HEK293 (cell line): ENCODE data around the gene RND2.

Experiments
- CTCF ChIA-PET: fragments of 350-600 bp; formaldehyde crosslinking; extraction: SDS; loops from one replicate; lab custom pipeline; 2021; ENCODE audit warnings: antibody characterized with exemption; lab: Yijun Ruan, JAX
- POLR2A ChIA-PET: fragments of 300-600 bp; formaldehyde crosslinking; extraction: SDS; loops from one replicate; lab custom pipeline; 2020; ENCODE audit warnings: antibody characterized with exemption, inconsistent platforms; lab: Yijun Ruan, JAX
- H3K27ac ChIP-seq: fragments of 200-500 bp; sonication (Bioruptor generic); 2 replicates; pipeline ENCODE4 v1.5.1; 2014; ENCODE audit warnings: low read depth, low read length, control low read depth, inconsistent platforms; ENCODE audit errors: extremely low read depth
- H3K36me3 ChIP-seq, 2 experiments: fragments of 200-500 bp in 1 of 2; sonication (Bioruptor generic) in 1 of 2; 1 replicate in 1 of 2; 2 replicates in 1 of 2; pipeline ENCODE4 v1.5.1; 2014 to 2017; ENCODE audit warnings: inconsistent platforms in 2 of 2, low read length in 2 of 2; ENCODE audit not compliant: control insufficient read depth in 2 of 2, insufficient read depth in 1 of 2
- H3K4me1 ChIP-seq: fragments of 200-500 bp; sonication (Bioruptor generic); 2 replicates; pipeline ENCODE4 v1.5.1; 2014; ENCODE audit warnings: mild to moderate bottlenecking, low read length, inconsistent platforms; ENCODE audit not compliant: control insufficient read depth, insufficient read depth
- H3K4me3 ChIP-seq: 2 replicates; pipeline ENCODE4 v1.5.1; 2011; ENCODE audit warnings: low read depth, mild to moderate bottlenecking, control low read depth, low read length, moderate library complexity
- H3K9me3 ChIP-seq: fragments of 200-500 bp; sonication (Bioruptor generic); 2 replicates; pipeline ENCODE4 v1.5.1; 2014; ENCODE audit warnings: low read depth, low read length, inconsistent platforms; ENCODE audit not compliant: control insufficient read depth, insufficient read depth
- IKZF3 ChIP-seq: fragments of 450-650 bp; IDR thresholded peaks from 2 replicates; pipeline ENCODE4 v1.5.0; 2018; ENCODE audit warnings: missing biosample characterization, mild to moderate bottlenecking, missing genetic modification characterization, moderate library complexity
- KLF8 ChIP-seq: fragments of 450-650 bp; formaldehyde crosslinking; IDR thresholded peaks from 2 replicates; pipeline ENCODE4 v1.5.1; 2016; ENCODE audit warnings: missing biosample characterization, missing genetic modification characterization
- KLF9 ChIP-seq: fragments of 450-650 bp; formaldehyde crosslinking; IDR thresholded peaks from 2 replicates; pipeline ENCODE4 v1.5.1; 2016; ENCODE audit warnings: missing biosample characterization, missing genetic modification characterization, low read depth
- SALL2 ChIP-seq: fragments of 450-650 bp; formaldehyde crosslinking; IDR thresholded peaks from 2 replicates; pipeline ENCODE4 v1.5.0; 2017; ENCODE audit warnings: missing biosample characterization, mild to moderate bottlenecking, missing genetic modification characterization, borderline replicate concordance
- ZBTB17 ChIP-seq: fragments of 450-650 bp; formaldehyde crosslinking; IDR thresholded peaks from 2 replicates; pipeline ENCODE4 v1.5.1; 2016; ENCODE audit warnings: missing biosample characterization, missing genetic modification characterization
- ZNF121 ChIP-seq: fragments of 450-650 bp; formaldehyde crosslinking; IDR thresholded peaks from 2 replicates; pipeline ENCODE4 v1.5.1; 2016; ENCODE audit warnings: missing biosample characterization, missing genetic modification characterization
- ZNF174 ChIP-seq: fragments of 450-650 bp; formaldehyde crosslinking; IDR thresholded peaks from 2 replicates; pipeline ENCODE4 v1.5.0; 2017; ENCODE audit warnings: missing biosample characterization, mild to moderate bottlenecking, missing genetic modification characterization
- ZNF2 ChIP-seq: fragments of 450-650 bp; formaldehyde crosslinking; IDR thresholded peaks from 2 replicates; pipeline ENCODE4 v1.5.1; 2016; ENCODE audit warnings: missing biosample characterization, missing genetic modification characterization
- ZNF214 ChIP-seq: fragments of 450-650 bp; formaldehyde crosslinking; IDR thresholded peaks from 2 replicates; pipeline ENCODE4 v1.5.1; 2017; ENCODE audit warnings: missing biosample characterization, mild to moderate bottlenecking, missing genetic modification characterization, borderline replicate concordance
- ZNF239 ChIP-seq: fragments of 450-650 bp; formaldehyde crosslinking; IDR thresholded peaks from 2 replicates; pipeline ENCODE4 v1.5.1; 2016; ENCODE audit warnings: missing biosample characterization, missing genetic modification characterization
- ZNF292 ChIP-seq: fragments of 450-650 bp; formaldehyde crosslinking; IDR thresholded peaks from 2 replicates; pipeline ENCODE4 v1.5.1; 2016; ENCODE audit warnings: low read depth, missing biosample characterization, missing genetic modification characterization, borderline replicate concordance
- ZNF416 ChIP-seq: fragments of 450-650 bp; formaldehyde crosslinking; IDR thresholded peaks from 2 replicates; pipeline ENCODE4 v1.5.1; 2016; ENCODE audit warnings: missing biosample characterization, missing genetic modification characterization
- ZNF433 ChIP-seq: fragments of 450-650 bp; formaldehyde crosslinking; IDR thresholded peaks from 2 replicates; pipeline ENCODE4 v1.5.1; 2016; ENCODE audit warnings: missing biosample characterization, missing genetic modification characterization, low read depth
- ZNF521 ChIP-seq: fragments of 450-650 bp; formaldehyde crosslinking; IDR thresholded peaks from 2 replicates; pipeline ENCODE4 v1.5.1; 2017; ENCODE audit warnings: missing biosample characterization, mild to moderate bottlenecking, missing genetic modification characterization
- ZNF560 ChIP-seq: fragments of 450-650 bp; formaldehyde crosslinking; IDR thresholded peaks from 2 replicates; pipeline ENCODE4 v1.5.1; 2017; ENCODE audit warnings: missing biosample characterization, missing genetic modification characterization, borderline replicate concordance
- ZNF658 ChIP-seq: fragments of 450-650 bp; formaldehyde crosslinking; IDR thresholded peaks from 2 replicates; pipeline ENCODE4; 2016; ENCODE audit warnings: missing biosample characterization, missing genetic modification characterization
- ZNF707 ChIP-seq: fragments of 450-650 bp; formaldehyde crosslinking; IDR thresholded peaks from 2 replicates; pipeline ENCODE4 v1.5.1; 2016; ENCODE audit warnings: missing biosample characterization, missing genetic modification characterization
- ZNF747 ChIP-seq: fragments of 450-650 bp; formaldehyde crosslinking; IDR thresholded peaks from 2 replicates; pipeline ENCODE4 v1.5.1; 2016; ENCODE audit warnings: missing biosample characterization, missing genetic modification characterization
- ZNF776 ChIP-seq: fragments of 450-650 bp; formaldehyde crosslinking; IDR thresholded peaks from 2 replicates; pipeline ENCODE4 v1.5.0; 2017; ENCODE audit warnings: missing biosample characterization, missing genetic modification characterization, borderline replicate concordance
- ZSCAN30 ChIP-seq: fragments of 450-650 bp; IDR thresholded peaks from 2 replicates; pipeline ENCODE4 v1.5.1; 2018; ENCODE audit warnings: missing biosample characterization, mild to moderate bottlenecking, missing genetic modification characterization, moderate library complexity
- TF ChIP-seq, protein P1 (sequence below): fragments of 450-650 bp; formaldehyde crosslinking; IDR thresholded peaks from 2 replicates; pipeline ENCODE4 v1.5.1; 2016; ENCODE audit warnings: missing biosample characterization, missing genetic modification characterization
- TF ChIP-seq, protein P2 (sequence below): fragments of 450-650 bp; IDR thresholded peaks from 2 replicates; pipeline ENCODE4 v1.5.1; 2018; ENCODE audit warnings: missing biosample characterization, missing genetic modification characterization
- TF ChIP-seq, protein P3 (sequence below): fragments of 450-650 bp; formaldehyde crosslinking; IDR thresholded peaks from 2 replicates; pipeline ENCODE4 v1.5.0; 2017; ENCODE audit warnings: missing biosample characterization, missing genetic modification characterization, borderline replicate concordance
- TF ChIP-seq, protein P4 (sequence below): fragments of 450-650 bp; formaldehyde crosslinking; IDR thresholded peaks from 2 replicates; pipeline ENCODE4 v1.5.1; 2016; ENCODE audit warnings: missing biosample characterization, missing genetic modification characterization
- TF ChIP-seq, protein P5 (sequence below): fragments of 450-650 bp; formaldehyde crosslinking; IDR thresholded peaks from 2 replicates; pipeline ENCODE4 v1.5.1; 2016; ENCODE audit warnings: missing biosample characterization, missing genetic modification characterization

The RND2 gene

DNA sequence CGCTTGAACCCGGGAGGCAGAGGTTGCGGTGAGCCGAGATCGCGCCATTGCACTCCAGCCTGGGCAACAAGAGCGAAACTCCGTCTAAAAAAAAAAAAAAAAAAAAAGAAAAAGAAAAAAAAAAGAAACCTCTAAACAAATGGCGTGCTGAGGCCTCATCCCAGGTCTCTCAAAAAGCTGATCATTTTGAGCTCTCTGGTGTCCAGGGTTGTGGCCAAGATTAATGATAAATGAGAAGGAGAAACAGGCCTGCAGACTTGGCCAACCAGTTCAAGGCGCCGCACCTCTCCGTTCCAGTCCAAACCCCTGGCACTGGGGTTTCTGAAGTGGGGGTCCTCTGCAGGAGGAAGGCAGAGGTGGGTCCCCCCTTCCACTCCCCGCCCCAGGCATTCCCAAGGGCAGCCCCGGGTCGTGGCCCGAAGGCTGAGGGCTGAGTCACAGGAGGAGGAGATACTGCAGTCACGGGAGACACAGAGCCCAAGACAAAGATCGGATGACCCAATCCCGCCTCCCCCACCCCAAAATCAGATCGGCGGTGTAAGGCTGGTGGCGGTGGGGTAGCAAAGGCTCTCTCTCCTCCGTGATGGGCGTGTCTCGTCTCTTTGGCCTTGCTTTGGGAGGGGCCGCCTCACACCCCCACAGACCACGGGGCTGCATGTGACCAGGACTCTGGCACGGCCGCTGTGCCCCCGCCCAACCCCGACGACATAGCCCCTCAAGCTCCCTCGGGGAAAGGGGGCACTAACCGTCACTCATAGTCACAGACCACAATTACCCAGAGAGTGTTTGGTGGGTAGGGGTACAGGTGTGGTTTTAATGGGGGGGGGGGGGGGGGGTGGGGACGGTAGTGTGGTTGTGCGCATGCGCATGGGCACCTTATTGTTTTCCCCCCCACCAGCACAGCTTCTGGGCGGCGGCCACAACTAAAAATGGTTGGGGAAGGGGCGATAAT, 4.0 kb upstream of the RND2 start (continued):
- TF ChIP-seq ZNF521 (tag by site-specific recombination) (no peak), SALL2 (tag by site-specific recombination) (no peak), KLF9 (tag by site-specific recombination) (peak; percentile 85)
- TF ChIP-seq, protein P1, sequence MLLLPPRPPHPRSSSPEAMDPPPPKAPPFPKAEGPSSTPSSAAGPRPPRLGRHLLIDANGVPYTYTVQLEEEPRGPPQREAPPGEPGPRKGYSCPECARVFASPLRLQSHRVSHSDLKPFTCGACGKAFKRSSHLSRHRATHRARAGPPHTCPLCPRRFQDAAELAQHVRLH: 0 out of 2 replicates have a peak, but pooled peaks have one; percentile 28

DNA sequence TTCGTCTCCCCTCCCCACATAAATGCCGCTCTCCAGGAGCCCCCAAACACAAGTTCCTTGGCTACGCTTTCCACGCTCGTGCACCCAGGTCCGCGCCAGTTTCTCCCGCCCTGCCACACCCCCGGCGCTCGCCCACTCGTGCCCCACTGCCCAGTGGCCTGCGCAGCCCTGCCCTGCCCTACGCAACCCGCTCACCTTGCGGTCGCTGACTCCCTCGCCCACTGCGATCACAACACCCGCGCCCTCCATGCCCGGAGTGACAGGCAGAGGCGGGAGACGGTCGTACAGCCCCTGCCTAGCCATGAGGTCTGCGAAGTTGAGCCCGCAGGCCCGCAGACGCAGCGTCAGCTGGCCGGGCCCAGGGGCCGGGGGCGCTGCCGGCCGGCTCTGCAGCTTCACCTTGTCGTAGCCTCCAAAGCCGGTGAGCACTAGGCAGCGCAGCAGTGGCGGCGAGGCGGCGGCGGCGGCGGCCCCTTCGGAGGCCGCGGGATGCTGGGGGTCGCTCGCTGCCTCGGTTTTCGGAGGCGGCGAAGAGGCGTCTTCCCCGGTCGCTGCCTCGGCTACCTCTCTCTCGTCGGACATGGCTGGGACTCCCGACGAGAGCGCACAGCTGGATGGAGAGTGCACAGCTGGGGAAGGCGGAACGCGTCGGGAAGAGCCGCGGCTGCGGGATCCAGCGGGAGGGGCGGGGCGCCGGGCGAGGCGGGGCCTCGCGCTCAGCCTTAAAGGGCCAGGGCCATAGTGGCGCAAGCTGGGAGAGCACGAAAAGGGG, 3.1 kb upstream of the RND2 start, which contains the start of gene VAT1:
TSS of gene VAT1 (minus strand) at position 645 of the 772 bp plus-strand sequence. CDS start at position 582, 63 bp downstream.
- peak within 1 kb of the TSS; percentile 76 for H3K27ac ChIP-seq
- peaks cover 12% of the 10 kb centered on the region for H3K4me1 ChIP-seq
- peak within 1 kb of the TSS; percentile 96 for H3K4me3 ChIP-seq
- H3K36me3 ChIP-seq: peaks cover 0 to 15% of the 10 kb centered on the region in 2 experiments; a peak in 2 of 3 replicates
- POLR2A ChIA-PET: interaction anchor here (0.5 to 3.0 kb wide), 10 partner anchors 10 to 294 kb away, joined by 3 to 36 read pairs (median 5); partner anchors contain the start of gene RPL27
- CTCF ChIA-PET: interaction anchor here (0.7 to 0.9 kb wide), 3 partner anchors 17 to 318 kb away, joined by 4 to 7 read pairs (median 4); no protein-coding TSS in a partner anchor
- no peaks in the 10 kb centered on the region for H3K9me3 ChIP-seq
- TF ChIP-seq ZNF416 (tag by site-specific recombination) (no peak), ZNF214 (tag by site-specific recombination) (no peak), ZNF174 (tag by site-specific recombination) (no peak), ZNF776 (no peak), KLF8 (tag by site-specific recombination) (peak; percentile 85), ZNF560 (tag by site-specific recombination) (no peak), IKZF3 (tag by site-specific recombination) (peak; percentile 97), ZNF707 (tag by site-specific recombination) (no peak), ZNF239 (tag by site-specific recombination) (no peak), ZNF2 (tag by site-specific recombination) (peak; percentile 81), ZBTB17 (tag by site-specific recombination) (peak; percentile 89), ZNF747 (tag by site-specific recombination) (no peak), ZNF121 (tag by site-specific recombination) (peak; percentile 62), ZNF292 (tag by site-specific recombination) (no peak), ZNF433 (tag by site-specific recombination) (no peak), ZSCAN30 (0 out of 2 replicates have a peak, but pooled peaks have one; percentile 45), ZNF658 (tag by site-specific recombination) (no peak)
- TF ChIP-seq, protein P2, sequence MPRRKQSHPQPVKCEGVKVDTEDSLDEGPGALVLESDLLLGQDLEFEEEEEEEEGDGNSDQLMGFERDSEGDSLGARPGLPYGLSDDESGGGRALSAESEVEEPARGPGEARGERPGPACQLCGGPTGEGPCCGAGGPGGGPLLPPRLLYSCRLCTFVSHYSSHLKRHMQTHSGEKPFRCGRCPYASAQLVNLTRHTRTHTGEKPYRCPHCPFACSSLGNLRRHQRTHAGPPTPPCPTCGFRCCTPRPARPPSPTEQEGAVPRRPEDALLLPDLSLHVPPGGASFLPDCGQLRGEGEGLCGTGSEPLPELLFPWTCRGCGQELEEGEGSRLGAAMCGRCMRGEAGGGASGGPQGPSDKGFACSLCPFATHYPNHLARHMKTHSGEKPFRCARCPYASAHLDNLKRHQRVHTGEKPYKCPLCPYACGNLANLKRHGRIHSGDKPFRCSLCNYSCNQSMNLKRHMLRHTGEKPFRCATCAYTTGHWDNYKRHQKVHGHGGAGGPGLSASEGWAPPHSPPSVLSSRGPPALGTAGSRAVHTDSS (tag by site-specific recombination): no peak
- TF ChIP-seq, protein P3, sequence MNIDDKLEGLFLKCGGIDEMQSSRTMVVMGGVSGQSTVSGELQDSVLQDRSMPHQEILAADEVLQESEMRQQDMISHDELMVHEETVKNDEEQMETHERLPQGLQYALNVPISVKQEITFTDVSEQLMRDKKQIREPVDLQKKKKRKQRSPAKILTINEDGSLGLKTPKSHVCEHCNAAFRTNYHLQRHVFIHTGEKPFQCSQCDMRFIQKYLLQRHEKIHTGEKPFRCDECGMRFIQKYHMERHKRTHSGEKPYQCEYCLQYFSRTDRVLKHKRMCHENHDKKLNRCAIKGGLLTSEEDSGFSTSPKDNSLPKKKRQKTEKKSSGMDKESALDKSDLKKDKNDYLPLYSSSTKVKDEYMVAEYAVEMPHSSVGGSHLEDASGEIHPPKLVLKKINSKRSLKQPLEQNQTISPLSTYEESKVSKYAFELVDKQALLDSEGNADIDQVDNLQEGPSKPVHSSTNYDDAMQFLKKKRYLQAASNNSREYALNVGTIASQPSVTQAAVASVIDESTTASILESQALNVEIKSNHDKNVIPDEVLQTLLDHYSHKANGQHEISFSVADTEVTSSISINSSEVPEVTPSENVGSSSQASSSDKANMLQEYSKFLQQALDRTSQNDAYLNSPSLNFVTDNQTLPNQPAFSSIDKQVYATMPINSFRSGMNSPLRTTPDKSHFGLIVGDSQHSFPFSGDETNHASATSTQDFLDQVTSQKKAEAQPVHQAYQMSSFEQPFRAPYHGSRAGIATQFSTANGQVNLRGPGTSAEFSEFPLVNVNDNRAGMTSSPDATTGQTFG (tag by site-specific recombination): no peak
- TF ChIP-seq, protein P4, sequence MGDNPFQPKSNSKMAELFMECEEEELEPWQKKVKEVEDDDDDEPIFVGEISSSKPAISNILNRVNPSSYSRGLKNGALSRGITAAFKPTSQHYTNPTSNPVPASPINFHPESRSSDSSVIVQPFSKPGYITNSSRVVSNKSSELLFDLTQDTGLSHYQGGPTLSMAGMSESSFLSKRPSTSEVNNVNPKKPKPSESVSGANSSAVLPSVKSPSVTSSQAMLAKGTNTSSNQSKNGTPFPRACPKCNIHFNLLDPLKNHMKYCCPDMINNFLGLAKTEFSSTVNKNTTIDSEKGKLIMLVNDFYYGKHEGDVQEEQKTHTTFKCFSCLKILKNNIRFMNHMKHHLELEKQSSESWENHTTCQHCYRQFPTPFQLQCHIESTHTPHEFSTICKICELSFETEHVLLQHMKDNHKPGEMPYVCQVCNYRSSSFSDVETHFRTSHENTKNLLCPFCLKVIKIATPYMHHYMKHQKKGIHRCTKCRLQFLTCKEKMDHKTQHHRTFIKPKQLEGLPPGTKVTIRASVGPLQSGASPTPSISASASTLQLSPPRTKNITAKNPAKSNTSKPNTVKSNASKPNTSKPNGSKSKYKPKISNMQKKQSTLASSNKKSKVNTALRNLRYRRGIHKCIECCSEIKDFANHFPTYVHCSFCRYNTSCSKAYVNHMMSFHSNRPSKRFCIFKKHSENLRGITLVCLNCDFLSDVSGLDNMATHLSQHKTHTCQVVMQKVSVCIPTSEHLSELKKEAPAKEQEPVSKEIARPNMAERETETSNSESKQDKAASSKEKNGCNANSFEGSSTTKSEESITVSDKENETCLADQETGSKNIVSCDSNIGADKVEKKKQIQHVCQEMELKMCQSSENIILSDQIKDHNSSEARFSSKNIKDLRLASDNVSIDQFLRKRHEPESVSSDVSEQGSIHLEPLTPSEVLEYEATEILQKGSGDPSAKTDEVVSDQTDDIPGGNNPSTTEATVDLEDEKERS: no peak
- TF ChIP-seq, protein P5, sequence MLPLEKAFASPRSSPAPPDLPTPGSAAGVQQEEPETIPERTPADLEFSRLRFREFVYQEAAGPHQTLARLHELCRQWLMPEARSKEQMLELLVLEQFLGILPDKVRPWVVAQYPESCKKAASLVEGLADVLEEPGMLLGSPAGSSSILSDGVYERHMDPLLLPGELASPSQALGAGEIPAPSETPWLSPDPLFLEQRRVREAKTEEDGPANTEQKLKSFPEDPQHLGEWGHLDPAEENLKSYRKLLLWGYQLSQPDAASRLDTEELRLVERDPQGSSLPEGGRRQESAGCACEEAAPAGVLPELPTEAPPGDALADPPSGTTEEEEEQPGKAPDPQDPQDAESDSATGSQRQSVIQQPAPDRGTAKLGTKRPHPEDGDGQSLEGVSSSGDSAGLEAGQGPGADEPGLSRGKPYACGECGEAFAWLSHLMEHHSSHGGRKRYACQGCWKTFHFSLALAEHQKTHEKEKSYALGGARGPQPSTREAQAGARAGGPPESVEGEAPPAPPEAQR (tag by site-specific recombination): no peak
